ENCODE measurements around the gene ANO7. TPM values are rescaled to one million over a fixed set of nuclear protein-coding genes. Genes with fewer than 3 reads are reported as not detected.

The ANO7 gene
- total RNA-seq, 1 experiment from 2014 or later = 5.2 TPM

GRCh38 chr2:241219856-241220356 lies 31.4 kb downstream of the ANO7 start:
- H3K27me3 ChIP-seq (ENCODE audit: insufficient read depth, low read length) = no peaks in the 10 kb centered on the region
- H3K4me1 ChIP-seq (ENCODE audit: insufficient read depth, low read length) = peaks cover 4% of the 10 kb centered on the region; the same call in 1 of the 2 replicates
- no peak overlapping the region for H2BK15ac ChIP-seq (ENCODE audit: low read depth, low read length)
- no peak overlapping the region for H3K27ac ChIP-seq (ENCODE audit: insufficient read length, low read depth, low read length)
- H3T11ph ChIP-seq (ENCODE audit: low read length) = no peak overlapping the region
- peaks cover 0 to 2% of the 10 kb centered on the region in 2 experiments; a peak in 2 of 5 replicates for H3K9me3 Mint-ChIP-seq
- H2BK5ac ChIP-seq (ENCODE audit: insufficient read length, low read length) = no peak overlapping the region
- H2AK5ac ChIP-seq (ENCODE audit: insufficient read length, low read length) = no peak overlapping the region
- no peak overlapping the region for H3K27ac Mint-ChIP-seq
- H3K9me3 ChIP-seq (ENCODE audit: control insufficient read depth, low read depth, low read length) = no peaks in the 10 kb centered on the region
- no peak overlapping the region for H3K23ac ChIP-seq (ENCODE audit: insufficient read length, low read depth, low read length)
- H4K91ac ChIP-seq (ENCODE audit: insufficient read length, low read depth, low read length) = no peak overlapping the region
- no peak overlapping the region for H4K5ac ChIP-seq (ENCODE audit: insufficient read length, low read depth, low read length)
- no peak overlapping the region for H3K14ac ChIP-seq (ENCODE audit: insufficient read depth, low read length)
- no peak overlapping the region for H2BK12ac ChIP-seq (ENCODE audit: insufficient read length, low read depth, low read length)
- H3K79me1 ChIP-seq (ENCODE audit: insufficient read depth, low read depth, low read length, poor library complexity, severe bottlenecking) = no peaks in the 10 kb centered on the region
- H3K9ac ChIP-seq (ENCODE audit: extremely low read depth, insufficient read length, low read length) = no peak overlapping the region
- peaks cover 5% of the 10 kb centered on the region for H3K27me3 Mint-ChIP-seq (ENCODE audit: low read depth)
- peaks cover 2% of the 10 kb centered on the region for H4K20me1 ChIP-seq (ENCODE audit: control insufficient read depth, insufficient read depth, insufficient read length)
- TF ChIP-seq CTCF (conservative IDR thresholded peaks at IDR 0.05) = no peak
- no peak overlapping the region for H3K56ac ChIP-seq (ENCODE audit: insufficient read length, low read depth, low read length)
- no peak overlapping the region for H3K4me2 ChIP-seq (ENCODE audit: insufficient read depth, insufficient read length, low read length)
- peak overlapping the region in 1 of 2 experiments; percentile 94; a peak in 4 of 5 replicates for H3K4me3 Mint-ChIP-seq
- H3K4ac ChIP-seq (ENCODE audit: low read depth, low read length) = no peak overlapping the region
- no peak overlapping the region for H3K18ac ChIP-seq (ENCODE audit: insufficient read length, low read depth, low read length)
- H3K4me1 Mint-ChIP-seq = peaks cover 23 to 44% of the 10 kb centered on the region in 2 experiments
- H3K36me3 Mint-ChIP-seq (ENCODE audit: insufficient read depth in 1 of 3, low read depth in 3 of 3) = peaks cover 2 to 5% (median 4%) of the 10 kb centered on the region in 3 experiments; a peak in 3 of 7 replicates
- H2AFZ ChIP-seq (ENCODE audit: low read length) = no peak overlapping the region
- H4K8ac ChIP-seq (replicated peaks; ENCODE audit: insufficient read length, low read depth, low read length) = no peak overlapping the region
- DNase-seq = no peak
- WGBS (ENCODE audit: extremely low coverage, insufficient read length, low lambda C conversion rate) = no CpG with 5 or more reads among the region's 6 CpGs
- H2BK120ac ChIP-seq (ENCODE audit: low read depth, low read length, poor library complexity, severe bottlenecking) = no peak overlapping the region
- peaks cover 10% of the 10 kb centered on the region for H3K23me2 ChIP-seq (ENCODE audit: insufficient read length, low read depth, low read length, poor library complexity, severe bottlenecking)
- H2BK20ac ChIP-seq (ENCODE audit: low read depth, low read length, poor library complexity, severe bottlenecking) = no peak overlapping the region
- no peaks in the 10 kb centered on the region; the same call in 1 of the 2 replicates for H3K79me2 ChIP-seq (ENCODE audit: insufficient read depth, low read length)
